Endodermal cell (in vitro differentiated cells): ENCODE data around the gene TLR9. TPM values are rescaled to one million over a fixed set of nuclear protein-coding genes. Genes with fewer than 3 reads are reported as not detected.

Experiments
- DNase-seq: peaks from one replicate; pipeline ENCODE4 v3.0.0-alpha.2; 2017
- H3K27ac ChIP-seq: 2 replicates; pipeline ENCODE4 v1.5.1; 2013; ENCODE audit warnings: mild to moderate bottlenecking, low read depth, low read length, moderate library complexity
- H3K27me3 ChIP-seq: 2 replicates; pipeline ENCODE4 v1.6.1; 2013; ENCODE audit warnings: mild to moderate bottlenecking, low read length, moderate library complexity; ENCODE audit not compliant: insufficient read depth, control insufficient read depth, poor library complexity, severe bottlenecking
- H3K36me3 ChIP-seq: 2 replicates; pipeline ENCODE4 v1.7.0; 2013; ENCODE audit warnings: mild to moderate bottlenecking, low read length, moderate library complexity; ENCODE audit not compliant: control insufficient read depth, insufficient read depth
- H3K4me1 ChIP-seq: one replicate; pipeline ENCODE4 v1.7.0; 2013; ENCODE audit warnings: low read length; ENCODE audit not compliant: control insufficient read depth, insufficient read depth
- H3K4me3 ChIP-seq: 2 replicates; pipeline ENCODE4 v1.5.1; 2013; ENCODE audit warnings: mild to moderate bottlenecking, low read length, moderate library complexity
- H3K9ac ChIP-seq: 2 replicates; pipeline ENCODE4 v1.6.1; 2013; ENCODE audit warnings: mild to moderate bottlenecking, low read length, moderate library complexity; ENCODE audit not compliant: poor library complexity, severe bottlenecking; ENCODE audit errors: extremely low read depth
- H3K9me3 ChIP-seq: 2 replicates; pipeline ENCODE4 v1.6.1; 2013; ENCODE audit warnings: mild to moderate bottlenecking, low read length, moderate library complexity; ENCODE audit not compliant: control insufficient read depth
- H3K27ac Mint-ChIP-seq: 2 replicates; pipeline ENCODE4 v1.8.0; 2020; ENCODE audit warnings: mixed read lengths
- H3K27me3 Mint-ChIP-seq: 2 replicates; pipeline ENCODE4 v1.8.0; 2021; ENCODE audit warnings: mild to moderate bottlenecking, mixed read lengths; ENCODE audit not compliant: insufficient read depth
- H3K36me3 Mint-ChIP-seq: 2 replicates; pipeline ENCODE4 v1.8.0; 2020; ENCODE audit warnings: low read depth, mixed read lengths
- H3K4me1 Mint-ChIP-seq: 2 replicates; pipeline ENCODE4 v1.8.0; 2020; ENCODE audit warnings: mixed read lengths
- H3K4me3 Mint-ChIP-seq: 2 replicates; pipeline ENCODE4 v1.8.0; 2020; ENCODE audit warnings: mild to moderate bottlenecking, moderate library complexity, mixed read lengths
- H3K9me3 Mint-ChIP-seq: 2 replicates; pipeline ENCODE4 v1.8.0; 2020; ENCODE audit warnings: mild to moderate bottlenecking, mixed read lengths
- WGBS, 2 experiments: methylation state at CpG; one replicate each; pipeline versions ENCODE4 v1.1.5 to v1.1.7; 2013; ENCODE audit warnings: missing lambda C conversion rate in 2 of 2, mixed read lengths in 1 of 2; ENCODE audit not compliant: insufficient coverage in 1 of 2, insufficient read length in 1 of 2; 5-methylcytosine and 5-hydroxymethylcytosine counted together
- total RNA-seq, 2 donors: library from RNA; stranded (reverse); fragmentation: NEBNext Ultra II Directional in 1 of 2; extraction: Animal tissue kit (Norgen Biotek cat#: 25700) in 1 of 2; gene quantifications; 2 replicates in 1 of 2; 3 replicates in 1 of 2; pipeline ENCODE4 v1.2.1, GENCODE V29; 2021
- TF ChIP-seq, protein P1 (sequence below): fragments of 200-600 bp; sonication (generic); conservative IDR thresholded peaks from 2 replicates; pipeline ENCODE4 v1.5.0; 2021; ENCODE audit warnings: antibody characterized with exemption, mild to moderate bottlenecking

TLR9 gene
- total RNA-seq, 2 donors from 2014 or later: 0.11 TPM; not detected in 1

DNA sequence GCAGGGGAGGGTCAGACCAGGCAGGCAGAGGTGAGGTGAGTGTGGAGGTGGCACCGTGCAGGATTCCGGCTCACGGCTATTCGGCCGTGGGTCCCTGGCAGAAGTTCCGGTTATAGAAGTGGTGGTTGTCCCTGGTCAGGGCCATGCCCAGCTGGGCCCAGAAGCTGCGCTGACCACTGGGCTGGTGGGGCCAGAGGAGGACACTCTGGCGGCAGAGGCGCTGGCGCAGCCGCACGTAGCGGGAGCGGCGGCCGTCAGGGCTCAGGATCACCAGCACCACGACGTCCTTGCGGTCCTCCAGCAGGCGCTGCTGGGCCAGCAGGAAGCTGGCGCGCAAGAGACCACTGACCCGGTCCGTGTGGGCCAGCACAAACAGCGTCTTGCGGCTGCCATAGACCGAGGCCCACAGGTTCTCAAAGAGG is 4.3 kb downstream of the TLR9 start:
- Mint-ChIP-seq H3K36me3 (no peaks in the 10 kb centered on the region), H3K27me3 (no peaks in the 10 kb centered on the region), H3K27ac (no peak overlapping the region), H3K4me3 (no peak overlapping the region), H3K9me3 (no peaks in the 10 kb centered on the region), H3K4me1 (peaks cover 10% of the 10 kb centered on the region)
- Histone ChIP-seq H3K4me1 (peaks cover 8% of the 10 kb centered on the region), H3K9ac (no peak overlapping the region), H3K4me3 (no peak overlapping the region), H3K27me3 (no peaks in the 10 kb centered on the region), H3K9me3 (no peaks in the 10 kb centered on the region), H3K36me3 (no peaks in the 10 kb centered on the region), H3K27ac (no peak overlapping the region)
- WGBS, 2 experiments: 94 to 96% methylated on average over 22 to 27 of the region's 27 CpGs
- TF ChIP-seq, protein P1, sequence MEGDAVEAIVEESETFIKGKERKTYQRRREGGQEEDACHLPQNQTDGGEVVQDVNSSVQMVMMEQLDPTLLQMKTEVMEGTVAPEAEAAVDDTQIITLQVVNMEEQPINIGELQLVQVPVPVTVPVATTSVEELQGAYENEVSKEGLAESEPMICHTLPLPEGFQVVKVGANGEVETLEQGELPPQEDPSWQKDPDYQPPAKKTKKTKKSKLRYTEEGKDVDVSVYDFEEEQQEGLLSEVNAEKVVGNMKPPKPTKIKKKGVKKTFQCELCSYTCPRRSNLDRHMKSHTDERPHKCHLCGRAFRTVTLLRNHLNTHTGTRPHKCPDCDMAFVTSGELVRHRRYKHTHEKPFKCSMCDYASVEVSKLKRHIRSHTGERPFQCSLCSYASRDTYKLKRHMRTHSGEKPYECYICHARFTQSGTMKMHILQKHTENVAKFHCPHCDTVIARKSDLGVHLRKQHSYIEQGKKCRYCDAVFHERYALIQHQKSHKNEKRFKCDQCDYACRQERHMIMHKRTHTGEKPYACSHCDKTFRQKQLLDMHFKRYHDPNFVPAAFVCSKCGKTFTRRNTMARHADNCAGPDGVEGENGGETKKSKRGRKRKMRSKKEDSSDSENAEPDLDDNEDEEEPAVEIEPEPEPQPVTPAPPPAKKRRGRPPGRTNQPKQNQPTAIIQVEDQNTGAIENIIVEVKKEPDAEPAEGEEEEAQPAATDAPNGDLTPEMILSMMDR: no peak
- peak; percentile 45 for DNase-seq

DNA sequence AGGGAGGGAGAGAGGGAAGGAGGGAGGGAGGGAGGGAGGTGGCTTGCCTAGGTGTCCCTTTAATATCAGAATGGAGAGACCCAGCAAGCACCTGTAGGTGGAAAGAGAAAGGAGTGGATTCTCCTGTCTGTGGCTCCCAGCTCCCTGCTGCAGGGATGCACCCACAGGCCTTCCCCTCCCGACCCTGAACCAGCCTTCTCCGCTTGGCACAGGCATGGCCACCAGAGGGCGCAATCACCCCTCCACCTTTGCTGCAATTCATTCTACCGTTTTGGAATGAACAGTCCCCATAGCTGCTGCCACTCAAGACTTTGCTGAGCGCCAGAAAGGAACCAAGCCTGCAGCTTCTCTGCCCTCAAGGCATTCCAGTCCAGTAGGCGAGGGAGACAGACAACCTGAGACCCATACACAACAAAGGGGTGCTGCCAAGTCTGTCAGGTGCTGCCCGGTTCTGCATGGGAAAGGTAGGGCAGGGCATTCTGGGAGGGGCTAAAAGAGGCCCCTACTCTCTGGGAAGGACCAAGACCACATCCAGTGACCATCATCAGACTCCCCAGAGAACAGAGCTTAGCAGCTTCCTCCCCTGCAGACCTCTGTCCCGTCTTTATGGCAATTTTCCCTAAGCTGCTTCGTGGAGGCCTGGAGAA is 4.9 kb downstream of the TLR9 start:
- peaks cover 8% of the 10 kb centered on the region for H3K4me1 ChIP-seq
- Mint-ChIP-seq H3K27me3 (no peaks in the 10 kb centered on the region), H3K4me1 (peaks cover 10% of the 10 kb centered on the region), H3K36me3 (peaks cover 3% of the 10 kb centered on the region), H3K4me3 (no peak overlapping the region), H3K27ac (no peak overlapping the region), H3K9me3 (no peaks in the 10 kb centered on the region)
- no peak overlapping the region for H3K27ac ChIP-seq
- no peaks in the 10 kb centered on the region for H3K27me3 ChIP-seq
- peaks cover 1% of the 10 kb centered on the region for H3K36me3 ChIP-seq
- H3K9ac ChIP-seq: no peak overlapping the region
- WGBS, 2 experiments: 20 to 35% methylated on average over 7 to 9 of the region's 9 CpGs
- H3K9me3 ChIP-seq: no peaks in the 10 kb centered on the region
- peak; percentile 97 for DNase-seq
- H3K4me3 ChIP-seq: no peak overlapping the region
- TF ChIP-seq, protein P1: peak; percentile 95

DNA sequence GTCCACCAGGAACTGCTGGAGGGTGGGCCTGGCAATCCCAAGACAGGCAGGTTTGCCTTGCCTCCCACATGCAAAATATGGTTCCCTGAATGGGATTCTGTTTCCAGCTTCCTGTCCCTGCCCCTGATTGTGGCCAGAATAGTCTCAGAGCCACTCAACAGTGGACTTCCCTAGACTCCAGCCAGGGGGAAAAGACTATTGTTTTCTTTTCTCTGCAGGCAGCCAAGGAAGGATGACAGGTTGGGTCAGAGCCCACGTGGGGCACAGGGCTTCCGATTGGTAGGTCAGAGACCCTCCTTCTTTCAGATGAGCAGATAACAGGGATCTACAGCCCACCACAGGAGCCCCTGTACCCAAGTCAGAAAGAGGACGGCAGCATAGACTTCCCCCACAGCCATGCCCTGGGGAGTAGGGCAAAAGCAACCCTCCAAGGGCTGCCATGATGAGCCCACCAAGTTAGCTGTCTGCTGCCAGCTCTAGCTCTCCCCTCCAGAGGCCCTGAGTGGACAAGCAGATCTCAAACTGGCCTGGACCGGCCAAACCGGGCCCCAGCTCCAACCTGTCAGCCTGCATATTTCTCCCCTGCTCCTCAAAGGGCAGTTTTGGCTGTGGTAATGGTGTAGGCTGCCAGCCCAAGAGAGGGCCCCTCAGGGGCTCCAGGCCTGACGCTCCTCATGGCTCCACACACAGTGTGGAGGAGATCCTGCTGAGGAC is 6.4 kb downstream of the TLR9 start:
- no peaks in the 10 kb centered on the region for H3K9me3 Mint-ChIP-seq
- H3K9me3 ChIP-seq: no peaks in the 10 kb centered on the region
- no peak overlapping the region for H3K4me3 ChIP-seq
- TF ChIP-seq, protein P1: peak; percentile 18
- H3K27me3 ChIP-seq: no peaks in the 10 kb centered on the region
- DNase-seq: peak; percentile 41
- no peak overlapping the region for H3K27ac ChIP-seq
- H3K4me1 ChIP-seq: peaks cover 8% of the 10 kb centered on the region
- 70 to 80% methylated on average over 1 to 6 of the region's 6 CpGs for WGBS, 2 experiments
- H3K36me3 ChIP-seq: peaks cover 14% of the 10 kb centered on the region
- peak overlapping the region; percentile 55 for H3K27ac Mint-ChIP-seq
- peaks cover 10% of the 10 kb centered on the region for H3K4me1 Mint-ChIP-seq
- peaks cover 17% of the 10 kb centered on the region for H3K36me3 Mint-ChIP-seq
- H3K4me3 Mint-ChIP-seq: no peak overlapping the region
- H3K9ac ChIP-seq: no peak overlapping the region
- no peaks in the 10 kb centered on the region for H3K27me3 Mint-ChIP-seq
